Measurements from ENCODE around the gene PSMD14.

Gene PSMD14

GRCh38 chr2:161409308-161409907 lies 101.2 kb downstream of the PSMD14 start:
- TF ChIP-seq JUND (IDR thresholded peaks at IDR 0.05; ENCODE audit: low read depth), result no peak
- in situ Hi-C loops (cut with HindIII; ENCODE audit: low pct_unique_long_range_greater_than_20kb, low sequenced_read_pairs), result no loop called here
- DNase-seq (ENCODE audit: low read depth in 1 of 2, low spot score in 1 of 2), result no peak

DNA sequence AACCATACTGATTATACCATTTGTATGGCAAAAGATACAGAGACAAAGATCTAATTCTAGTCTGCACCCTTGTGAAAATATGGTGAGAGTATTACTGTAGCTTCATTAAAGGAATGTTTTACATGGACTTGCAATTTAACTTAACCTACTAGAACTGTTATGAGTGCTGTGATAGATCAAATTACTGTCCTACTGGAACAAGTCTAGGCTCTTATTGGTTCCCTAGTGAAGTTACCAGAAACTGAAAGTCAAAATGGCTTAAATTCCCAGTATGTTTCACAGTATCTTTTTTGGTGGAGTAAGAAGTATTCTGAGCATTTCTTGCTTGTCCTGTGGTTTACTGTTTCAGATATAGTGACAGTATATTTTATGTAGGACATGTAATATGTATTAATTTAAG lies 104.1 kb downstream of the PSMD14 start:
- in situ Hi-C loops (cut with HindIII; ENCODE audit: low pct_unique_long_range_greater_than_20kb, low sequenced_read_pairs), result no loop called here
- no peak for TF ChIP-seq JUND (IDR thresholded peaks at IDR 0.05; ENCODE audit: low read depth)
- DNase-seq (ENCODE audit: low read depth in 1 of 2, low spot score in 1 of 2), result no peak

DNA sequence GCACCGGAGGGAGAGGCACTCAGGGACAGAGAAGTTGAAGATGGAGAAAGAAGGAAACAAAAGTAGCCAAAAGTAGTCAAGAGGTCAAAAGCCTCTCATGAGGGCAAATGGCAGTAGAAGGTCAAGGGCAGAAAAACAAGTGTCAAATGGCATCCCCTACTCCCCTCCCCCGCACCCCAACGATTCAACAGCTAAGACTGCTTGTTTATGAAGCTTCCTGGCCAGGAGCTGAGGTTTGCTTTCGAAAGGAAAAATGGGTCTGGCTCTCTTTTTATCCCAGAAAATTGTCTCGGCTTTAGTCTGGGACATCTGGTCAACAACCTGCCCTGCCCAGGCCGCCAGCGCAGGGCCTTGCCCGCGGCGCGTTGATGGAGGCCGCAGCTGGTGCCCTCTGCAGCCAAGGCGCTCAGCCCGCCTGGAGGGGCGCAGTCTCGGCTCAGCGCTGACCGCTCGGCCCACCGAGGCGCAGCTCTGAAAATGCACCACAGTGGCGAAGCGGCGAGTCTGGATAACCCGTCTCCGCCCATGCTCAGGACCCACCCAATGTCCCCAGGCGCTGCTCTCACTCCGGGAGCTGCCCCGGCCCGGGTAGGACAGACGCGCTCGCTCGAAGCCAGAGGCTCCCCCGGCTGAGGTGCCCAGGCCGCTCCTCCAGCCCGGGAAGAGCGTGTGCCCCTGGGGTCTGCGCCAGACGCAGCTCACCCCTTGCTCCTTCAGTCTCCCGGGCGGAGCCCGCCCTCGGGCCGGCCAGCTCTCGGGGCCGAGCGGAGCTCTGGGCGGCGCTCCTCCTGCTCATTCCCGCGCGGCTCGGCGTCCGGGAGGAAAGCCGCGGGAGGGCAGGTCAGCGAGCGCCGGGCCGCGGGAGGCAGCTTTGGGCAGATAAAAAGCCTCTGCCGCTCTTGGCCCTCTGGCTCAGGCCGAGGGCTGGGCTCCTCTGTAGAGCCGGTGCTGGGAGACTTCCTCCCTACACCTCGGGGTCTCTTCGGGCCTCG lies 106.1 kb downstream of the PSMD14 start:
- DNase-seq (ENCODE audit: low read depth in 1 of 2, low spot score in 1 of 2), result peak in 1 of 2 experiments; percentile 17
- TF ChIP-seq JUND (IDR thresholded peaks at IDR 0.05; ENCODE audit: low read depth), result no peak
- in situ Hi-C loops (cut with HindIII; ENCODE audit: low pct_unique_long_range_greater_than_20kb, low sequenced_read_pairs), result no loop called here

DNA sequence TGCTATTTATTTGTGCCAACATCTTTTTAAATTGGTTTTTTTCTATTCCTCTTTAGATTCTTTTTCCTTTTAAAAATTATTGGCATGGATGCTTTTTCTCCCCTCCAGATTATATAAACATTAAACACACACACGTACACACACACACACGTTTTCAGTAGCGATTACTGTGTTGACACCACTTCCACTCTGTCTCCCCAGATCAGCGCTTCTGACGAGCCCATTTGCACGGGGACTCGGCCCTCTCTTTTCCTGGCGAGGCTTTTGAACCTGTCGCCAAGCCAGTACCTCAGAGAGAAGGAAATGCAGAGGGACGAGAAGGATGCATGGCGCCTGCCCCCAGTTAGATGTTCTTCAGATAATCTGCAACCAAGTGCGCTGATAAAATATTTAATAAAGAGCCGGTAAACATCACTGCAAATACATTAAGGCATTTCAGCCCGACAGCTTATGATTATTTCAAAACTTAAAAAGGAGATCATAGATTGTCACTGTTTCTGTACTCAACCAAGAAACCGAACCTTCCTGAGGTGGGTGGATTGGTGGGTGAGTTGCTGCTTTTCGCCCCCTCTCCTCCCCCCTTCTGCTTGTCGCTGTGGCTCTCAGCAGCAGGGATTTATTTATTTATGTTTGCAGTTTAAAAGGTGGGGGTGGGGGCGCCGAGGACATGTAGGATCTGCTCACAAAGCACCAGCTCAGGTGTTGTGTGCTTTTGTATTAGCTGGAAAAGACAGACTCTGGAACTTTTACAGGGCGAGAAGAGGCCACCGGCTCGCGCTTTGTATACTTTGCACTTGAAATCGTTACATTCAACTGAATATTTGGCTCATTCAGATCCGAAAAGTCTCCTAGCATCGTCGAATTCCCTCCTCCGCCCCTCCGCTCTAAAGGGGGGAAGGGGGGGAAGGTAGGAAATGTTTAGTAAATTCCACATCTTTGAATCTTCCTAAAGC lies 107.1 kb downstream of the PSMD14 start:
- TF ChIP-seq JUND (IDR thresholded peaks at IDR 0.05; ENCODE audit: low read depth), result no peak
- DNase-seq (ENCODE audit: low read depth in 1 of 2, low spot score in 1 of 2), result peak in 1 of 2 experiments; percentile 7
- in situ Hi-C loops (cut with HindIII; ENCODE audit: low pct_unique_long_range_greater_than_20kb, low sequenced_read_pairs), result no loop called here

GRCh38 chr2:161415987-161416707 lies 107.9 kb downstream of the PSMD14 start, which contains the start of gene TBR1:
TSS of gene TBR1 (plus strand) at chr2:161416297. CDS start at chr2:161416411, 114 bp downstream.
- DNase-seq (ENCODE audit: low read depth in 1 of 2, low spot score in 1 of 2), result no peak
- TF ChIP-seq JUND (IDR thresholded peaks at IDR 0.05; ENCODE audit: low read depth), result no peak
- in situ Hi-C loops (cut with HindIII; ENCODE audit: low pct_unique_long_range_greater_than_20kb, low sequenced_read_pairs), result no loop called here

DNA sequence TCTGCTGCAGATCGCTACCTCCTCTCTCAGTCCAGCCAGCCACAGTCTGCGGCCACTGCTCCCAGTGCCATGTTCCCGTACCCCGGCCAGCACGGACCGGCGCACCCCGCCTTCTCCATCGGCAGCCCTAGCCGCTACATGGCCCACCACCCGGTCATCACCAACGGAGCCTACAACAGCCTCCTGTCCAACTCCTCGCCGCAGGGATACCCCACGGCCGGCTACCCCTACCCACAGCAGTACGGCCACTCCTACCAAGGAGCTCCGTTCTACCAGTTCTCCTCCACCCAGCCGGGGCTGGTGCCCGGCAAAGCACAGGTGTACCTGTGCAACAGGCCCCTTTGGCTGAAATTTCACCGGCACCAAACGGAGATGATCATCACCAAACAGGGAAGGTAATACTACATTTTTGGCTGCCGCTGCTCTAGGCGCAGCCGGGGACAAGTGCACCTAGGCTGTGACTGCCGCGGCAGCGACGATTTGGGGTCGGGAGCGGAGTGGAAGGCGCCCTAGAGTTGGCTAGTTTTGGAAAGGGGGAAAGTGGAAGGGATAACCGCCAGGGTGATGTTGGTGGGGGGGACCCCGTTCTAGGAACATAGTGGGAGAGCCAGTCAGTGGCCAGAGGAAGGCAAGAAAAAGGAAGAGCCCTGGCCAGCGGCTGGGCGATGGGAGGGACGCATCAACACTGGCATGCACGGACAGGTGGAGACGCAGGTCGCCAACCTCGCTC lies 108.6 kb downstream of the PSMD14 start:
- TF ChIP-seq JUND (IDR thresholded peaks at IDR 0.05; ENCODE audit: low read depth), result no peak
- no peak for DNase-seq (ENCODE audit: low read depth in 1 of 2, low spot score in 1 of 2)
- in situ Hi-C loops (cut with HindIII; ENCODE audit: low pct_unique_long_range_greater_than_20kb, low sequenced_read_pairs), result no loop called here

GRCh38 chr2:161417438-161418274 lies 109.4 kb downstream of the PSMD14 start:
- in situ Hi-C loops (cut with HindIII; ENCODE audit: low pct_unique_long_range_greater_than_20kb, low sequenced_read_pairs), result no loop called here
- TF ChIP-seq JUND (IDR thresholded peaks at IDR 0.05; ENCODE audit: low read depth), result no peak
- DNase-seq (ENCODE audit: low read depth in 1 of 2, low spot score in 1 of 2), result no peak

DNA sequence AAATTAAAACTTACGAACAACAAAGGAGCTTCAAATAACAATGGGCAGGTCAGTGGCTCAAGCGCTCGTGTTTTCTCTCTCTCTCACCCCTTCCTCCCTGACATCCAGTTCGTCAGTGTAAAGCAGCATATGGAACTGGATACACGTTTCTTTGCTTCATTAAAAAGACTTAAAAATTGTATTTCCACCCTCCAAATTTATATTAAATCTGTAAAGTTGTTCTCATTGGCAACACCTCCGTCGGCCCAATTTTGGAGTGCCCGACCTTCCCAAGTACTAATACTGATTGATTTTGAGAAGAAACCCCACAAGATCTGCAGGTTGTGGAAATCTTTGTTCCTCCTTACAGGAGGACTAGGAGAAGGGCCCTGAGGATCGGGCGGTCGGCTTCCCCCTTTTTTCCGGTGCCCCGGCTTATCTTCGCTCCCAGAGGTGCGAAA lies 110.1 kb downstream of the PSMD14 start:
- in situ Hi-C loops (cut with HindIII; ENCODE audit: low pct_unique_long_range_greater_than_20kb, low sequenced_read_pairs), result no loop called here
- TF ChIP-seq JUND (IDR thresholded peaks at IDR 0.05; ENCODE audit: low read depth), result no peak
- no peak for DNase-seq (ENCODE audit: low read depth in 1 of 2, low spot score in 1 of 2)

- no peak for DNase-seq (ENCODE audit: low read depth in 1 of 2, low spot score in 1 of 2)
- TF ChIP-seq JUND (IDR thresholded peaks at IDR 0.05; ENCODE audit: low read depth), result no peak
- in situ Hi-C loops (cut with HindIII; ENCODE audit: low pct_unique_long_range_greater_than_20kb, low sequenced_read_pairs), result no loop called here
Observed at GRCh38 chr2:161418715-161419637, 110.8 kb downstream of the PSMD14 start.

Measured in T47D (cell line).